Psoas muscle (tissue), 8 donors: Measurements from ENCODE around the gene SERPINB6. TPM values are rescaled to one million over a fixed set of nuclear protein-coding genes. Genes with fewer than 3 reads are reported as not detected.
A peak's percentile ranks its signal among the peaks of the same experiment; 100 is the strongest.
"Not testable (repeated sequence)": the region's sequence is repeated elsewhere in the genome, so short reads cannot be mapped to it uniquely, and the experiment has no call there.

Experiments used
- ATAC-seq, 4 donors: fragments of 200-7000 bp; cut with Tn5 transposase; one replicate each; pipeline ENCODE4 v1.9.1; 2020; ENCODE audit warnings: moderate library complexity in 3 of 4, mild to moderate bottlenecking in 2 of 4
- DNase-seq, 2 donors: peaks; one replicate each; pipeline ENCODE4 v3.0.0-alpha.2; 2020
- H3K27ac ChIP-seq: fragments of 200-600 bp; one replicate; pipeline ENCODE4 v1.8.0; 2022
- H3K27me3 ChIP-seq, 3 donors: fragments of 200-600 bp in 1 of 3; one replicate each; pipeline versions ENCODE4 v1.6.1 to v1.8.0; 2013 to 2022; ENCODE audit warnings: low read length in 2 of 3, mild to moderate bottlenecking in 2 of 3, moderate library complexity in 1 of 3; ENCODE audit not compliant: insufficient read depth in 3 of 3
- H3K36me3 ChIP-seq, 2 donors: fragments of 200-600 bp in 1 of 2; one replicate each; pipeline versions ENCODE4 v1.6.1 to v1.8.0; 2013 to 2022; ENCODE audit warnings: low read depth in 1 of 2, mild to moderate bottlenecking in 1 of 2, moderate library complexity in 1 of 2; ENCODE audit not compliant: insufficient read depth in 1 of 2
- H3K4me1 ChIP-seq: fragments of 200-600 bp; one replicate; pipeline ENCODE4 v1.8.0; 2022
- H3K4me3 ChIP-seq: fragments of 200-600 bp; one replicate; pipeline ENCODE4 v1.8.0; 2022; ENCODE audit warnings: mild to moderate bottlenecking
- H3K9me3 ChIP-seq: fragments of 200-600 bp; one replicate; pipeline ENCODE4 v1.8.0; 2022
- WGBS, 3 donors: extraction: QIAGEN DNeasy Blood & Tissue Kit; methylation state at CpG; one replicate each; pipeline versions ENCODE4 v1.1.6 to v1.1.7; 2013; 5-methylcytosine and 5-hydroxymethylcytosine counted together
- intact Hi-C, 2 donors: fragments of 100-400 bp; cut with DNase I; formaldehyde crosslinking; loops; one replicate each; pipeline versions ENCODE4 v1.11.0 to v1.14.2; 2022
- polyA plus RNA-seq, 3 donors: library from polyadenylated mRNA; stranded (reverse); fragments of 200-250 nt; gene quantifications; one replicate each; pipeline ENCODE4 v1.2.3, GENCODE V29; 2013
- total RNA-seq, 4 donors: library from RNA; stranded (reverse); fragmentation: NEBNext Ultra II Directional in 2 of 4; extraction: Animal tissue kit (Norgen Biotek cat#: 25700) in 2 of 4; gene quantifications; one replicate each; pipeline versions ENCODE4 v1.2.1 to v1.2.4, GENCODE V29; 2021 to 2023
- TF ChIP-seq, protein P1 (sequence below): fragments of 200-600 bp; IDR thresholded peaks from one replicate; pipeline ENCODE4 v1.8.0; 2022; ENCODE audit warnings: antibody characterized with exemption
- donor health status: healthy with polysubstance abuse.
- donor health status: DM: no; HTN: no; CAD: no; lungs with moderate emphysema.
- donor health status: Bipolar disorder and iron deficiency.
- donor health status: healthy.
- donor health status: DM: yes; HTN: yes; CAD: no.
- donor health status: DM: no; HTN: no; CAD: no.
- donor health status: DM: no; HTN: no; CAD: no.
- donor health status: DM: yes; HTN: yes; CAD: no.

The SERPINB6 gene
- total and polyA plus RNA-seq, 7 donors, result 92.3 to 239 (median 165) TPM

DNA sequence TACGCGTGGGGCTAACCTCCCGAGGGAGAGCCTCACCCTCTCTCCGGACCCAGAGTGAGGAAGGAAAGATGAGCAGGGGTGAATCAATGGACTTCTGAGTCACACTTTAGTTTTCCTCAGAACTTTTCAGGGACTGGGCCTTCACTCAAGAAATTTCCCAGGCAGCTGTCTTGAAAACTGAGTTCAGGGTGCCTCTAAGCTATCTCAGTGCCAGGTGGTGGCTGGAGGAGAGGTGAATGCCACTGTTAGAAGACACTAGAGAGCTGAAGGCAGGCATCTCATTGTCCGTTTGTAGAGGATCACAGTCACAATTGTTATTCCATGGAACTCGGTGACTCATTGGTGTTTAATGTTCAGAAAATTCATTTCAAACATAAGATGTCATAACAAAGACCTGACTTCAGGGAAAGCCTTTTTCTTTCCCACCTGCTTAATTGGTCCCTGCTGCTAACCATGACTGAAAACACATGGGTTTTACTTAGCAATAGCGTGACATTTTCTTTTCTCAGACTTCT lies 5.3 kb upstream of the SERPINB6 start:
- Histone ChIP-seq H3K36me3 (no peaks in the 10 kb centered on the region), H3K27ac (no peak overlapping the region), H3K4me3 (no peak overlapping the region), H3K4me1 (peaks cover 9% of the 10 kb centered on the region), H3K9me3 (no peaks in the 10 kb centered on the region), H3K27me3 (no peaks in the 10 kb centered on the region)
- 58 to 72% (median 70%) methylated on average over 7 of the region's 7 CpGs for WGBS, 3 donors
- intact Hi-C loops, result no loop called here
- TF ChIP-seq, protein P1, sequence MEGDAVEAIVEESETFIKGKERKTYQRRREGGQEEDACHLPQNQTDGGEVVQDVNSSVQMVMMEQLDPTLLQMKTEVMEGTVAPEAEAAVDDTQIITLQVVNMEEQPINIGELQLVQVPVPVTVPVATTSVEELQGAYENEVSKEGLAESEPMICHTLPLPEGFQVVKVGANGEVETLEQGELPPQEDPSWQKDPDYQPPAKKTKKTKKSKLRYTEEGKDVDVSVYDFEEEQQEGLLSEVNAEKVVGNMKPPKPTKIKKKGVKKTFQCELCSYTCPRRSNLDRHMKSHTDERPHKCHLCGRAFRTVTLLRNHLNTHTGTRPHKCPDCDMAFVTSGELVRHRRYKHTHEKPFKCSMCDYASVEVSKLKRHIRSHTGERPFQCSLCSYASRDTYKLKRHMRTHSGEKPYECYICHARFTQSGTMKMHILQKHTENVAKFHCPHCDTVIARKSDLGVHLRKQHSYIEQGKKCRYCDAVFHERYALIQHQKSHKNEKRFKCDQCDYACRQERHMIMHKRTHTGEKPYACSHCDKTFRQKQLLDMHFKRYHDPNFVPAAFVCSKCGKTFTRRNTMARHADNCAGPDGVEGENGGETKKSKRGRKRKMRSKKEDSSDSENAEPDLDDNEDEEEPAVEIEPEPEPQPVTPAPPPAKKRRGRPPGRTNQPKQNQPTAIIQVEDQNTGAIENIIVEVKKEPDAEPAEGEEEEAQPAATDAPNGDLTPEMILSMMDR, result no peak
- ATAC-seq (no peak), DNase-seq (no peak)

DNA sequence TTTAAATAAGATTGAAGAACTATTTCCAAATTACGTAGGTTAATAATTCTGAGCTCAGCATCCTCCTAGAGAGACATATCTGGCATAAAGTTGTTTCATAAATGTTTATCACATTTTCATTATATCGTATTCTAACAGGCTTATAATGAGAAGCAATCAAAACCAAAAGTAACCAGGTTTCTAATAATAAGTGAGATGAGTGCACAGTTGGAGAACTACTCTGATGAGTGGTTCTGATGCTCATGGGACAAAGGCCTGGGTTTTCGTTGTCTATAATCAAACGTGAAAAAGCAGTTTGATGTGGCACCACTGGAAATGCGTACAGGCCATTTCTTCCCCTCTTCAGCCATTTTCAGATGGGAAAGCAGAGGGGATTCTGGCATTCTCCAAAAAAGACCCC lies 4.7 kb upstream of the SERPINB6 start:
- intact Hi-C loops, result no loop called here
- DNase-seq, result no peak
- Histone ChIP-seq H3K36me3 (no peaks in the 10 kb centered on the region), H3K27me3 (no peaks in the 10 kb centered on the region), H3K27ac (no peak overlapping the region), H3K9me3 (no peaks in the 10 kb centered on the region), H3K4me3 (no peak overlapping the region), H3K4me1 (peaks cover 3% of the 10 kb centered on the region)
- ATAC-seq, result no peak
- TF ChIP-seq, protein P1, result no peak
- WGBS, 3 donors, result 88 to 91% (median 90%) methylated on average over 5 of the region's 5 CpGs

DNA sequence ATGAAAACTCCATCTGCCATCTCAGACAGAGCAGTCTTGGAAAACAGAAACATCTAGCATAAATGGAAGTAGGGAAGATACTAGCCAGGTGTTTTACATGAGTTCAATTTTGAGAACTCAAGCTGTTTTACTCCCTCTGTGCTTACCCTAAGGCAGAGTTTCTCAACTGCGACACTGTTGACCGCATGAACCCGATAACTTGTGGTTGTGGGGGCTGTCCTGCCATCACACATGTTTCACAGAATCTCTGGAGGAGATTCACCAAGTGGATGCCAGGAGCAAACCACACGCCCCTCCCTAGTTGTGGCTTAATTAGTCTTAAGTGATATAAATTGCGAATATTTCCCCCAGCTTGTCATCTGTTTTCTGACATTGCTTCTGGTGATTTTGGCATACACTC lies 2.3 kb upstream of the SERPINB6 start:
- Histone ChIP-seq H3K9me3 (no peaks in the 10 kb centered on the region), H3K27ac (no peak overlapping the region), H3K36me3 (no peaks in the 10 kb centered on the region), H3K27me3 (no peaks in the 10 kb centered on the region), H3K4me1 (peaks cover 6% of the 10 kb centered on the region), H3K4me3 (no peak overlapping the region)
- TF ChIP-seq, protein P1, result no peak
- no peak for ATAC-seq
- DNase-seq, result no peak
- 90 to 95% (median 91%) methylated on average over 5 of the region's 5 CpGs for WGBS, 3 donors
- intact Hi-C loops, result no loop called here

- not testable (repeated sequence) for H3K4me1 ChIP-seq, H3K27ac ChIP-seq
Measured at GRCh38 chr6:2973180-2973579, 1.8 kb upstream of the SERPINB6 start.

GRCh38 chr6:2972685-2973084 lies 1.3 kb upstream of the SERPINB6 start:
- H3K27me3 ChIP-seq, H3K4me1 ChIP-seq, H3K9me3 ChIP-seq, H3K4me3 ChIP-seq, ATAC-seq, DNase-seq, H3K36me3 ChIP-seq, H3K27ac ChIP-seq, intact Hi-C loops: not testable (repeated sequence)
- whole genome bisulfite sequencing, 3 donors, result 95 to 99% (median 97%) methylated on average over 5 of the region's 5 CpGs

More at GRCh38 chr6:2973180-2973579, 1.8 kb upstream of the SERPINB6 start:
- H3K4me3 ChIP-seq, H3K36me3 ChIP-seq, ATAC-seq, intact Hi-C loops, H3K27me3 ChIP-seq, DNase-seq, H3K9me3 ChIP-seq: not testable (repeated sequence)
- WGBS, 3 donors, result 93 to 97% (median 95%) methylated on average over 6 of the region's 6 CpGs

DNA sequence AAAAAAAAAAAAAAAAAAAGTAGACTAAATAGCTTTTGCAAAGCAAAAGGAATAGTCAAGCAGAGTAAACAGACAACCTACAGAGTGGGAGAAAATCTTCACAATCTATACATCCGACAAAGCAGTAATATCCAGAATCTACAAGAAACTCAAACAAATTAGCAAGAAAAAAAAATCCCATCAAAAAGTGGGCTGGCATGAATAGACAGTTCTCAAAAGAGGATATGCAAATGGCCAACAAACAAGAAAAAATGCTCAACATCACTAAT lies 786 bp upstream of the SERPINB6 start:
- ATAC-seq, intact Hi-C loops, H3K36me3 ChIP-seq, H3K9me3 ChIP-seq, H3K27me3 ChIP-seq, H3K4me1 ChIP-seq, DNase-seq: not testable (repeated sequence)
- Histone ChIP-seq H3K27ac (peak overlapping the region; percentile 98), H3K4me3 (peak overlapping the region; percentile 88)
- 60 to 79% (median 63%) methylated on average over 1 of the region's 1 CpG for WGBS, 3 donors
